ENCODE data around the gene UROD. TPM values are rescaled to one million over a fixed set of nuclear protein-coding genes. Genes with fewer than 3 reads are reported as not detected.

UROD gene
- total RNA-seq, 1 experiment from 2014 or later = 54.3 TPM

DNA sequence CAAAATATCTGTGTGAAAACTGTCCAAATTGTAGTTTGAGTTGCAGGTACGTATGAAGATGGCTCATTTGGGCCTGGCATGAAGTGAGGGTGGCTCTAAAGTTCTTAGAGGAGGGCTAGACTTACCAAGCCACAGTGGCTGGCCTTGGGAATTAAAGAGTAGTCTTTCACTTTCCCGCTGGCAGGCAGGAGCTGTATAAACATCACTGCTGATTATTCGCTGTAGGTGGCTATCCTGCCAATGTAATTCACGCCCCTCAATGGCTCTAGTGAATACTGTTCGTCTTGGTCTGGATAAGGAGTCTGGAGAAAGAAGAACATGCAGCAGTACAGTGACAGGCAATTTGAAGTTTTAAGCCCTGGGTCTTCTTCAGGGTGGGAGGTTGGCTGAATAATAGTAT, 31.0 kb downstream of the UROD start:
- Mint-ChIP-seq H3K9me3 (ENCODE audit: unreplicated experiment) (no peaks in the 10 kb centered on the region), H3K36me3 (ENCODE audit: insufficient read depth, unreplicated experiment) (no peaks in the 10 kb centered on the region), H3K4me1 (ENCODE audit: low read depth, unreplicated experiment) (no peaks in the 10 kb centered on the region), H3K27me3 (ENCODE audit: insufficient read depth, unreplicated experiment) (no peaks in the 10 kb centered on the region), H3K27ac (ENCODE audit: unreplicated experiment) (no peak overlapping the region), H3K4me3 (ENCODE audit: unreplicated experiment) (no peak overlapping the region)
- Histone ChIP-seq H3K27me3 (replicated peaks; ENCODE audit: control insufficient read depth, insufficient read depth, low read length) (no peaks in the 10 kb centered on the region), H3K4me1 (no peaks in the 10 kb centered on the region), H3K4me3 (ENCODE audit: low read depth, low read length) (no peak overlapping the region), H3K9me3 (no peaks in the 10 kb centered on the region), H3K36me3 (ENCODE audit: control insufficient read depth, insufficient read depth, low read length) (no peaks in the 10 kb centered on the region)
- BruUV-seq (replicated peaks) = no TSS peak
- TF ChIP-seq, protein P1, sequence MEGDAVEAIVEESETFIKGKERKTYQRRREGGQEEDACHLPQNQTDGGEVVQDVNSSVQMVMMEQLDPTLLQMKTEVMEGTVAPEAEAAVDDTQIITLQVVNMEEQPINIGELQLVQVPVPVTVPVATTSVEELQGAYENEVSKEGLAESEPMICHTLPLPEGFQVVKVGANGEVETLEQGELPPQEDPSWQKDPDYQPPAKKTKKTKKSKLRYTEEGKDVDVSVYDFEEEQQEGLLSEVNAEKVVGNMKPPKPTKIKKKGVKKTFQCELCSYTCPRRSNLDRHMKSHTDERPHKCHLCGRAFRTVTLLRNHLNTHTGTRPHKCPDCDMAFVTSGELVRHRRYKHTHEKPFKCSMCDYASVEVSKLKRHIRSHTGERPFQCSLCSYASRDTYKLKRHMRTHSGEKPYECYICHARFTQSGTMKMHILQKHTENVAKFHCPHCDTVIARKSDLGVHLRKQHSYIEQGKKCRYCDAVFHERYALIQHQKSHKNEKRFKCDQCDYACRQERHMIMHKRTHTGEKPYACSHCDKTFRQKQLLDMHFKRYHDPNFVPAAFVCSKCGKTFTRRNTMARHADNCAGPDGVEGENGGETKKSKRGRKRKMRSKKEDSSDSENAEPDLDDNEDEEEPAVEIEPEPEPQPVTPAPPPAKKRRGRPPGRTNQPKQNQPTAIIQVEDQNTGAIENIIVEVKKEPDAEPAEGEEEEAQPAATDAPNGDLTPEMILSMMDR (IDR thresholded peaks at IDR 0.05; ENCODE audit: insufficient read depth in 1 of 2, low read depth in 1 of 2, low read length in 1 of 2, severe bottlenecking in 1 of 2, unreplicated experiment in 1 of 2) = no peak
- ChIA-PET CTCF (no interaction called here), POLR2A (no interaction called here)
- intact Hi-C loops (cut with micrococcal nuclease; ENCODE audit: unreplicated experiment) = no loop called here
- no peak for DNase-seq

DNA sequence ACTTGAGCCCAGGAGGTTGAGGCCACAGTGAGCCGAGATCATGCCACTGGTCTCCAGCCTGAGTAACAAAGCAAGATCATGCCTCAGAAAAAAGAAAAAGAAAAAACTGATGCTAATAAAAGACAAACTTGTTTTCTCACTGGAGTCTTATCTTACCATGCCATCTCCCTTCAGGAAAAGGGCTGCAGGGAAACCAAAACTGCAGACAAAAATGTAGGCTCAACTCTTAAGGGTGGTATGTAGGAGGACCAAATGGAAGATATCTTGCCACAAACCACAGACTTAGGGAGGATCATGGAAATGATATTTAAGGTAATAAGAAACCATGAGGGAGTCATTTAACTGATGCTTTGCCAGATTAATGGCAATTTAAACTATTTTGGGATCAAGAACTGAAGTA, 32.9 kb downstream of the UROD start:
- intact Hi-C loops (cut with micrococcal nuclease; ENCODE audit: unreplicated experiment) = no loop called here
- no peak overlapping the region for H3K4me3 Mint-ChIP-seq (ENCODE audit: unreplicated experiment)
- ChIA-PET POLR2A (no interaction called here), CTCF (no interaction called here)
- TF ChIP-seq, protein P1 (IDR thresholded peaks at IDR 0.05; ENCODE audit: insufficient read depth in 1 of 2, low read depth in 1 of 2, low read length in 1 of 2, severe bottlenecking in 1 of 2, unreplicated experiment in 1 of 2) = no peak
- H3K4me1 Mint-ChIP-seq (ENCODE audit: low read depth, unreplicated experiment) = no peaks in the 10 kb centered on the region
- no peaks in the 10 kb centered on the region for H3K9me3 Mint-ChIP-seq (ENCODE audit: unreplicated experiment)
- H3K27me3 ChIP-seq (replicated peaks; ENCODE audit: control insufficient read depth, insufficient read depth, low read length) = no peaks in the 10 kb centered on the region
- no peaks in the 10 kb centered on the region for H3K4me1 ChIP-seq
- H3K36me3 ChIP-seq (ENCODE audit: control insufficient read depth, insufficient read depth, low read length) = no peaks in the 10 kb centered on the region
- H3K36me3 Mint-ChIP-seq (ENCODE audit: insufficient read depth, unreplicated experiment) = no peaks in the 10 kb centered on the region
- no peak overlapping the region for H3K4me3 ChIP-seq (ENCODE audit: low read depth, low read length)
- no peaks in the 10 kb centered on the region for H3K9me3 ChIP-seq
- no peaks in the 10 kb centered on the region for H3K27me3 Mint-ChIP-seq (ENCODE audit: insufficient read depth, unreplicated experiment)
- BruUV-seq (replicated peaks) = no TSS peak
- DNase-seq = no peak
- H3K27ac Mint-ChIP-seq (ENCODE audit: unreplicated experiment) = no peak overlapping the region

DNA sequence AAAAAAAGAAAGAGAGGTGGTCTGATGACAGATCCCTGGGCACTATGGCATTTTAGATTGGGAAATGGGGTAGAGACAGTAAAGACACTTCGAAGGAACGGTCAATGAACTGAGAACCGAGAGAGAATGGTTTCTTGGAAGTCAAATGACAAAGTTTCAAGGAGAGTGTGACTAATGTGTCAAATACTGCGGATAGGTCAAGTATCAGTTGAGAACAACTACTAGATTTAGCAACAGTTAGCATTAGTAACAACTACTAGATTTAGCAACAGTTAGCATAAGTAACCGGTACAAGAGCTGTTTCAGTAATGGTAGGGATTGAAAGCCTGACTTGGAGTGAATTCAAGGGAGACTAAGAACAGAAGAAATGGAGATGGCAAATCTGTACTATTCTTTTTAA, 35.0 kb downstream of the UROD start:
- no peaks in the 10 kb centered on the region for H3K27me3 Mint-ChIP-seq (ENCODE audit: insufficient read depth, unreplicated experiment)
- POLR2A ChIA-PET = no interaction called here
- BruUV-seq (replicated peaks) = no TSS peak
- no peaks in the 10 kb centered on the region for H3K36me3 Mint-ChIP-seq (ENCODE audit: insufficient read depth, unreplicated experiment)
- no peaks in the 10 kb centered on the region for H3K36me3 ChIP-seq (ENCODE audit: control insufficient read depth, insufficient read depth, low read length)
- no peak overlapping the region for H3K4me3 ChIP-seq (ENCODE audit: low read depth, low read length)
- H3K4me3 Mint-ChIP-seq (ENCODE audit: unreplicated experiment) = no peak overlapping the region
- H3K27me3 ChIP-seq (replicated peaks; ENCODE audit: control insufficient read depth, insufficient read depth, low read length) = no peaks in the 10 kb centered on the region
- H3K4me1 ChIP-seq = no peaks in the 10 kb centered on the region
- no peaks in the 10 kb centered on the region for H3K4me1 Mint-ChIP-seq (ENCODE audit: low read depth, unreplicated experiment)
- H3K27ac Mint-ChIP-seq (ENCODE audit: unreplicated experiment) = no peak overlapping the region
- TF ChIP-seq, protein P1 (IDR thresholded peaks at IDR 0.05; ENCODE audit: insufficient read depth in 1 of 2, low read depth in 1 of 2, low read length in 1 of 2, severe bottlenecking in 1 of 2, unreplicated experiment in 1 of 2) = no peak
- CTCF ChIA-PET = no interaction called here
- no peaks in the 10 kb centered on the region for H3K9me3 ChIP-seq
- DNase-seq = no peak
- intact Hi-C loops (cut with micrococcal nuclease; ENCODE audit: unreplicated experiment) = no loop called here
- no peaks in the 10 kb centered on the region for H3K9me3 Mint-ChIP-seq (ENCODE audit: unreplicated experiment)

All from Caco-2 (cell line).